IPS-NIHi7 (cell line): Measurements from ENCODE around the gene CST2.
"Not testable (repeated sequence)": the region's sequence is repeated elsewhere in the genome, so short reads cannot be mapped to it uniquely, and the experiment has no call there.

Experiments used
- DNase-seq: peaks from one replicate; pipeline ENCODE4 v3.0.0; 2012; ENCODE audit warnings: mixed read lengths; ENCODE audit errors: extremely low spot score

The CST2 gene

GRCh38 chr20:23826541-23827021 is at the start of gene CST2:
TSS of gene CST2 (minus strand) at chr20:23826729. CDS start at chr20:23826660, 69 bp downstream.
- peak; percentile 39 for DNase-seq

- no peak for DNase-seq
Measured at GRCh38 chr20:23875606-23876237, 49.2 kb upstream of the CST2 start.

GRCh38 chr20:23874747-23875146 is 48.2 kb upstream of the CST2 start:
- DNase-seq: no peak

- no peak for DNase-seq
Measured at GRCh38 chr20:23873370-23874015, 47.0 kb upstream of the CST2 start.

GRCh38 chr20:23872065-23872464 is 45.5 kb upstream of the CST2 start:
- DNase-seq: no peak

- DNase-seq: no peak
Measured at GRCh38 chr20:23870461-23870860, 43.9 kb upstream of the CST2 start.

GRCh38 chr20:23869520-23869919 is 43.0 kb upstream of the CST2 start:
- DNase-seq: no peak

GRCh38 chr20:23868321-23868720 is 41.8 kb upstream of the CST2 start:
- DNase-seq: no peak

GRCh38 chr20:23867152-23867776 is 40.7 kb upstream of the CST2 start:
- peak; percentile 33 for DNase-seq

GRCh38 chr20:23860771-23861170 is 34.2 kb upstream of the CST2 start:
- not testable (repeated sequence) for DNase-seq

GRCh38 chr20:23857962-23858595 is 31.6 kb upstream of the CST2 start:
- DNase-seq: no peak

- DNase-seq: no peak
Measured at GRCh38 chr20:23856736-23857135, 30.2 kb upstream of the CST2 start.

- no peak for DNase-seq
Measured at GRCh38 chr20:23856226-23856625, 29.7 kb upstream of the CST2 start.

- no peak for DNase-seq
Measured at GRCh38 chr20:23841693-23842092, 15.2 kb upstream of the CST2 start.

- DNase-seq: no peak
Measured at GRCh38 chr20:23835716-23836115, 9.2 kb upstream of the CST2 start.

GRCh38 chr20:23832775-23833513 is 6.4 kb upstream of the CST2 start:
- DNase-seq: no peak

- DNase-seq: not testable (repeated sequence)
Measured at GRCh38 chr20:23831961-23832360, 5.4 kb upstream of the CST2 start.

GRCh38 chr20:23823621-23824324 is 2.8 kb downstream of the CST2 start:
- DNase-seq: no peak

- DNase-seq: no peak
Measured at GRCh38 chr20:23823111-23823510, 3.4 kb downstream of the CST2 start.

GRCh38 chr20:23820493-23820892 is 6.0 kb downstream of the CST2 start:
- DNase-seq: no peak

GRCh38 chr20:23811559-23811958 is 15.0 kb downstream of the CST2 start:
- DNase-seq: not testable (repeated sequence)
